Activated CD4-positive, alpha-beta T cell treated with anti-CD3 and anti-CD28 coated beads, Interleukin-2, amount 50 U/mL, for 16 hours (primary cell): Measurements from ENCODE around the gene PEX1.
"Not testable (repeated sequence)": the region's sequence is repeated elsewhere in the genome, so short reads cannot be mapped to it uniquely, and the experiment has no call there.

Source experiments
- DNase-seq: peaks from one replicate; pipeline ENCODE4 v3.0.0-alpha.2; 2020

Gene PEX1

GRCh38 chr7:92456236-92456635 lies 72.1 kb downstream of the PEX1 start:
- DNase-seq = no peak

DNA sequence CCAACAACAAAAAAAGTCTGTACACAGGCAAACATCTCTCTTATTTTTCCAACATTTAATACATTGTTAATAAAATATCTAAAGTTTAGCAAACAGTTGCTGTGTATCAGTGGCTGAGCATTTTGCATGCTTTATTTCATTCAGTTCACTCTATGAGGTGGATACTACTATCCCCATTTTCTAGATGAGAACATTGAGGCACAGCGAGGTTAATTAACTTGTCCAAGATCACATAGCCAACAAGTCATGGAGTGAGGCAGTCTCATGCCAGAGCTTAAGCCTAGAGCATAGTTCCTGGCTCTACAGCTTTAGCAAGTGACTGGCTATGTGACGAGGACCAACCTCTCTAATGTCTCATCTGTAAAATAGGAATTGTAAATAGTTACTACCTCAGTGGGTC lies 76.7 kb downstream of the PEX1 start:
- no peak for DNase-seq

DNA sequence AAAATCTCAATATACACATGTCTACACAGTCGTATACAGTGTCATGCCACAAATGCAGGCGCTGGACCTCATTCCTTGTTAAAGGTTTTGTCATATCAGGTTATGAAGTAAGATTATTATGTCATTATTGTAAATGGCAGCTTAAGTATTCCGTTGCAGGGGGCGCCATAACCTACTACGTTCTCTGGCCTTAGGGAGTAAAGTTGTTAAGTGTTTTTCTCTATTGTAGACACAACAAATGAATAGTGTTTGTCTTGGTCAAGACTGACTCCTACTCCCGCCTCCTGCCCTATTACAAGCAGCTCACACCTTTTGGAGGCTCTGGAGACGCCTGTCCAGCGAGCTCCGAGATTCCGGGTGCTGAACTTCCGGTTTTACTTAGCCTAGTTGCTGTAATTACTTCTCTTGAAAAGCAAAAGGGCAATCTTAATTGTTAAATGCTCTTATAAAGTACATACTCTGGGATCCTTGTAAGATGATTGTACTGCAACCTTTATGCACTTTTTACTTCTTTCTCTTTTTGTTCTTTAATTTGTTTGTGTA lies 80.0 kb downstream of the PEX1 start:
- peak; percentile 55 for DNase-seq

GRCh38 chr7:92447345-92448204 lies 80.7 kb downstream of the PEX1 start, which contains the start of gene GATAD1:
TSS of gene GATAD1 (plus strand) at chr7:92447482. CDS start at chr7:92447730, 248 bp downstream.
- peak; percentile 91 for DNase-seq

- no peak for DNase-seq
Observed at GRCh38 chr7:92446869-92447344, 81.4 kb downstream of the PEX1 start.

DNA sequence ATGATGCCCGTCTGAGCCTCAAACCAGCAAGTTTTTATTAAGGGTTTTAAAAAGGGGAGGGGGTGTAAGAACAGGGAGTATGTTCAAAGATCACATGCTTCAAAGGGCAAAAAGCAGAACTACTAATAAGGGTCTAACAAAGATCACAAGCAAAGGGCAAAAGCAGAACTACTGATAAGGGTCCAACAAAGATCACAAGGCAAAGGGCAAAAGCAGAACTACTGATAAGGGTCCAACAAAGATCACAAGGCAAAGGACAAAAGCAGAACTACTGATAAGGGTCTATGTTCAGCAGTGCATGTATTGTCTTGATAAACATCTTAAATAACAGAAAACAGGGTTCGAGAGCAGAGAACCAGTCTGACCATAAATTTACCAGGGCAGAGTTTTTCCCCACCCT lies 85.6 kb downstream of the PEX1 start:
- DNase-seq = not testable (repeated sequence)

DNA sequence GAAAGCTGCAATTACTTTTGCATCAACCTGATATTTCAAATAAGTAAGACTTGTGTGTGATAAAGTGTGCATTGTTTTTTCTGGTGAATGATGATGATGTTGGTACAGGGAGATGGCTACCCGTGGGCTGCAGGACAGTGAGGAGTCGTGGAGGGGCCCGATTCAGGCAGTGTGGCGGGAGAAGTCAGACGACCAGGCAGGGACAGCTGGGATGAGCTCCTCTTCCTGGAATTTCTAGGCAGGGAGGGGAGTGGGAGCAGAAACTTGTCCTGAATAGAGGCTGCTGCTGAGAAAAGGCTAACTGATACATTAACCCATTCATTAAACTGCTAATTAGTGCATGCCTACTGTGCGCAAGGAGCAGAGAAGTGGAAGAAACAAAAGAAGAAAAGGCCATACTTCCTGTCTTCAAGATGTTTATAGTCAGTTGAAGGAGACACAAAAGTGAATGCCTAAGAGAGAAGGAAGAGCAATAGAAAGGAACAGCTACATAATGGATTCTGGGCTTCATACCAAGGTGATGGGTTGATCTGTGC lies 90.3 kb downstream of the PEX1 start:
- DNase-seq = no peak
